MCF 10A (cell line): ENCODE measurements around the gene PTH1R. TPM values are rescaled to one million over a fixed set of nuclear protein-coding genes. Genes with fewer than 3 reads are reported as not detected.

Source experiments
- BruUV-seq: library from RNA; stranded (reverse); fragments of 400-500 nt; replicated peaks from 2 replicates; lab custom pipeline; 2021; lab: Mats Ljungman, UMichigan
- CTCF ChIA-PET: fragments of 300-600 bp; sonication (Branson Sonifier 250); formaldehyde crosslinking; extraction: SDS; loops from one replicate; lab custom pipeline; 2021; ENCODE audit warnings: antibody characterized with exemption, inconsistent platforms; lab: Yijun Ruan, JAX
- POLR2A ChIA-PET: fragments of 300-600, 350-650 bp; sonication (Branson Sonifier 250); formaldehyde crosslinking; extraction: SDS; loops from one replicate; lab custom pipeline; 2020; ENCODE audit warnings: antibody characterized with exemption, inconsistent platforms; lab: Yijun Ruan, JAX
- DNase-seq: peaks from one replicate; pipeline ENCODE4 v3.0.0-alpha.2; 2018; ENCODE audit not compliant: unreplicated experiment
- H3K27ac Mint-ChIP-seq: one replicate; pipeline ENCODE4 v1.8.0; 2022; ENCODE audit warnings: mild to moderate bottlenecking, low read depth, mixed read lengths; ENCODE audit not compliant: unreplicated experiment
- H3K27me3 Mint-ChIP-seq: one replicate; pipeline ENCODE4 v1.8.0; 2022; ENCODE audit warnings: mixed read lengths; ENCODE audit not compliant: insufficient read depth, unreplicated experiment
- H3K36me3 Mint-ChIP-seq: one replicate; pipeline ENCODE4 v1.8.0; 2022; ENCODE audit warnings: mild to moderate bottlenecking, moderate library complexity, mixed read lengths; ENCODE audit not compliant: insufficient read depth, unreplicated experiment
- H3K4me1 Mint-ChIP-seq: one replicate; pipeline ENCODE4 v1.8.0; 2022; ENCODE audit warnings: mixed read lengths; ENCODE audit not compliant: insufficient read depth, unreplicated experiment
- H3K4me3 Mint-ChIP-seq: one replicate; pipeline ENCODE4 v1.8.0; 2022; ENCODE audit warnings: mild to moderate bottlenecking, moderate library complexity, mixed read lengths; ENCODE audit not compliant: unreplicated experiment
- H3K9me3 Mint-ChIP-seq: one replicate; pipeline ENCODE4 v1.8.0; 2022; ENCODE audit warnings: mixed read lengths; ENCODE audit not compliant: unreplicated experiment
- intact Hi-C: fragments of 100-400 bp; cut with micrococcal nuclease; formaldehyde crosslinking; loops from 2 replicates; pipeline ENCODE4 v1.14.1; 2022
- total RNA-seq: library from RNA; stranded (reverse); gene quantifications from 2 replicates; pipeline ENCODE4 v1.2.3, GENCODE V29; 2022
- TF ChIP-seq, protein P1 (sequence below): fragments of 200-600 bp; IDR thresholded peaks from one replicate; pipeline ENCODE4 v1.8.0; 2022; ENCODE audit warnings: antibody characterized with exemption, mild to moderate bottlenecking; ENCODE audit not compliant: unreplicated experiment

The PTH1R gene
- total RNA-seq, 1 experiment from 2014 or later = not detected

DNA sequence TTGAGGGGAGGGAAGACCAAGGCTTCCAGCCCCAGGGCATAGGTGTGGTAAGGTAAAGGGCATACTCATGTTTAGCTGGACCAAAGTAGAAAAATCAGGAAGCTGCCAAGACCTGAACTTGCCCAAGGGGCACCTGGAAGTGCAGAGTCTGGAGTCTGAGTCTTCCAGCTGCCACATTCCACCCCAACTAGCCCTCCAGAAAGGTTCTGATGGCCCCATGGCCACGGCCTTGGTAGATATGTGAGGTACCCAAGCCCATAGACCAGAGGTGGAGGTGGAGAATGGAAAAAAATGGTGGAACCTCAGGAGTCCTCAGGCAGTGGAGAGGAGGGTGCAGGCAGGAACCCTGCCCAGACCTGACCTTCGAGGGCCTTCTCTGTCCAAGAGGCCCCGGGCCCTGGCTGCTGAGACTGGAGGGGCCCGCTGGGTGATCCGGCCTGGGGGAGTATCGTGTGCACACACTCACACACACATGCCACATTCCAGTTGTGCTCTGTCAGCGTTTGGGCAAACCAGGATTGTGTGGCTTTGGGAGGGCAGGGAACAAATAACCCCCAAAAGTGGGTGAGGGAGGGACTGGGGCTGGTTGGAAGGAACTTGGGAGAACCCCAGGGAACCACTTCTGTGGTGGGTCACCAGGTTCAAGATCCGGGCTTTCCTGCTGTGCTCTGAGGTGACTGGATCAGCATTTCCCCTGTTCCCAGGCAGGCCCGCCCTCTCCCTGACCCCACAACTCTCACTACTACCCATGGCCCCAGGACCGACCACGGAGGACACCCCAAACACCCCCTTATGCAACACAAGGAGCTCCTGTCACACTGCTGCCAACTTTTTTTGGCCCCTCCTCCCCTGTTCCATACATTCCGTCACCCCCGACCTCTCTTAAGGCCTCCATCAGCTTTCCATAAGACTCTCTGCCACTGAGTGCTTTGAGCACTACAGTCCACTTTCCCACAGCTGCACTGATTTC, 25.9 kb upstream of the PTH1R start:
- ChIA-PET POLR2A (no interaction called here), CTCF (interaction anchor here (0.5 to 1.9 kb wide), 4 partner anchors 15 to 146 kb away, joined by 3 to 12 read pairs (median 3); no protein-coding TSS in a partner anchor)
- Mint-ChIP-seq H3K27me3 (peaks cover 23% of the 10 kb centered on the region), H3K4me3 (no peak overlapping the region), H3K27ac (no peak overlapping the region), H3K9me3 (no peaks in the 10 kb centered on the region), H3K36me3 (no peaks in the 10 kb centered on the region), H3K4me1 (no peaks in the 10 kb centered on the region)
- BruUV-seq = no TSS peak
- DNase-seq = no peak
- intact Hi-C loops = no loop called here
- TF ChIP-seq, protein P1, sequence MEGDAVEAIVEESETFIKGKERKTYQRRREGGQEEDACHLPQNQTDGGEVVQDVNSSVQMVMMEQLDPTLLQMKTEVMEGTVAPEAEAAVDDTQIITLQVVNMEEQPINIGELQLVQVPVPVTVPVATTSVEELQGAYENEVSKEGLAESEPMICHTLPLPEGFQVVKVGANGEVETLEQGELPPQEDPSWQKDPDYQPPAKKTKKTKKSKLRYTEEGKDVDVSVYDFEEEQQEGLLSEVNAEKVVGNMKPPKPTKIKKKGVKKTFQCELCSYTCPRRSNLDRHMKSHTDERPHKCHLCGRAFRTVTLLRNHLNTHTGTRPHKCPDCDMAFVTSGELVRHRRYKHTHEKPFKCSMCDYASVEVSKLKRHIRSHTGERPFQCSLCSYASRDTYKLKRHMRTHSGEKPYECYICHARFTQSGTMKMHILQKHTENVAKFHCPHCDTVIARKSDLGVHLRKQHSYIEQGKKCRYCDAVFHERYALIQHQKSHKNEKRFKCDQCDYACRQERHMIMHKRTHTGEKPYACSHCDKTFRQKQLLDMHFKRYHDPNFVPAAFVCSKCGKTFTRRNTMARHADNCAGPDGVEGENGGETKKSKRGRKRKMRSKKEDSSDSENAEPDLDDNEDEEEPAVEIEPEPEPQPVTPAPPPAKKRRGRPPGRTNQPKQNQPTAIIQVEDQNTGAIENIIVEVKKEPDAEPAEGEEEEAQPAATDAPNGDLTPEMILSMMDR = no peak

DNA sequence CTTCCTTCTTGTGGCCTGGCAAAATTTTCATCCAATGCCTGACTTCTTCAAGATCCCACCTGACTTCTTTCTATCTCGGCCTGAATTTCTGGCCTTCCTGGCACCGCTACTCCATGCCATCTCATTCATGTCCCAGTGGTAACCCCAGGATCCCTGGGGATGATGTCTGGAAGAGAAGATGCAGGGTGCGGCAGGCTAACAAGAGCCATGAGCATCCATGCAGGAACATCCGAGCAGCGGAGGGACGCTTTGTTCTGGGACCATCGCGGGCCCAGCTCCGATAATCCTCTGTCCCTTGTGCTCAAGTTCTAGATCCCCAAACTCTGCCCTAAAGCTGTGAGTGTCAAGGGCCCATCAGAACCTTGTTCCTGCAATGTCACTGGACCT, 25.2 kb upstream of the PTH1R start:
- ChIA-PET CTCF (no interaction called here), POLR2A (no interaction called here)
- no peak overlapping the region for H3K4me3 Mint-ChIP-seq
- no peak overlapping the region for H3K27ac Mint-ChIP-seq
- DNase-seq = no peak
- intact Hi-C loops = no loop called here
- H3K4me1 Mint-ChIP-seq = no peaks in the 10 kb centered on the region
- H3K27me3 Mint-ChIP-seq = peaks cover 30% of the 10 kb centered on the region
- TF ChIP-seq, protein P1 = no peak
- BruUV-seq = no TSS peak
- H3K36me3 Mint-ChIP-seq = no peaks in the 10 kb centered on the region
- H3K9me3 Mint-ChIP-seq = no peaks in the 10 kb centered on the region

GRCh38 chr3:46852839-46853355, 24.6 kb upstream of the PTH1R start:
- Mint-ChIP-seq H3K9me3 (no peaks in the 10 kb centered on the region), H3K27me3 (peaks cover 35% of the 10 kb centered on the region)
- BruUV-seq = no TSS peak

More at GRCh38 chr3:46852839-46853355, 24.6 kb upstream of the PTH1R start:
- POLR2A ChIA-PET = no interaction called here
- CTCF ChIA-PET = no interaction called here
- Mint-ChIP-seq H3K4me3 (no peak overlapping the region), H3K36me3 (no peaks in the 10 kb centered on the region), H3K4me1 (no peaks in the 10 kb centered on the region), H3K27ac (no peak overlapping the region)
- TF ChIP-seq, protein P1 = no peak
- DNase-seq = no peak
- intact Hi-C loops = no loop called here
